OCI-LY7 (cell line): ENCODE results near the gene EIPR1. TPM values are rescaled to one million over a fixed set of nuclear protein-coding genes. Genes with fewer than 3 reads are reported as not detected.

Experiments used
- BruUV-seq: library from RNA; stranded (reverse); fragments of 400-500 nt; replicated peaks from 2 replicates; lab custom pipeline; 2021; lab: Mats Ljungman, UMichigan
- CTCF ChIA-PET: fragments of 300-600 bp; sonication (Branson Sonifier 250); formaldehyde crosslinking; loops from one replicate; lab custom pipeline; 2022; ENCODE audit warnings: antibody characterized with exemption; ENCODE audit not compliant: unreplicated experiment; lab: Charles Lee
- POLR2A ChIA-PET: fragments of 300-600 bp; sonication (Branson Sonifier 250); formaldehyde crosslinking; loops from one replicate; lab custom pipeline; 2022; ENCODE audit warnings: antibody characterized with exemption; lab: Charles Lee
- DNase-seq: peaks from one replicate; pipeline ENCODE4 v3.0.0-alpha.2; 2015; ENCODE audit warnings: low spot score
- H2AFZ ChIP-seq: fragments of 200-600 bp; sonication (generic), shearing (Covaris generic); 2 replicates; pipeline ENCODE4 v1.6.1; 2014; ENCODE audit warnings: mild to moderate bottlenecking, antibody characterized with exemption, low read length, moderate library complexity
- H3K27ac ChIP-seq: fragments of 200-600 bp; sonication (generic); 2 replicates; pipeline ENCODE4 v1.5.1; 2014; ENCODE audit warnings: mixed run types, low read depth, mild to moderate bottlenecking, moderate library complexity, low read length, inconsistent platforms; ENCODE audit not compliant: poor library complexity, severe bottlenecking
- H3K36me3 ChIP-seq: fragments of 200-600 bp; sonication (generic); 2 replicates; pipeline ENCODE4 v1.6.1; 2014; ENCODE audit warnings: mild to moderate bottlenecking, antibody characterized with exemption, low read length, moderate library complexity, mixed read lengths; ENCODE audit not compliant: insufficient read depth
- H3K4me1 ChIP-seq: fragments of 200-600 bp; sonication (generic); 2 replicates; pipeline ENCODE4 v1.5.1; 2014; ENCODE audit warnings: mild to moderate bottlenecking, low read length; ENCODE audit not compliant: insufficient read depth, poor library complexity, severe bottlenecking
- H3K4me2 ChIP-seq: fragments of 200-600 bp; sonication (generic); 2 replicates; pipeline ENCODE4 v1.6.1; 2014; ENCODE audit warnings: mild to moderate bottlenecking, low read length
- H3K4me3 ChIP-seq: fragments of 200-600 bp; sonication (generic); 2 replicates; pipeline ENCODE4 v1.5.1; 2014; ENCODE audit warnings: mild to moderate bottlenecking, low read depth, low read length; ENCODE audit not compliant: poor library complexity, severe bottlenecking
- H3K79me2 ChIP-seq: fragments of 200-600 bp; sonication (generic); 2 replicates; pipeline ENCODE4 v1.6.1; 2016; ENCODE audit warnings: low read depth, mild to moderate bottlenecking, low read length, moderate library complexity, mixed read lengths; ENCODE audit not compliant: insufficient read depth
- H3K9me2 ChIP-seq: fragments of 200-600 bp; sonication (generic); 2 replicates; pipeline ENCODE4 v1.6.1; 2016; ENCODE audit warnings: mild to moderate bottlenecking, low read length, mixed read lengths; ENCODE audit not compliant: insufficient read depth
- H3K9me3 ChIP-seq: fragments of 200-600 bp; sonication (generic); 2 replicates; pipeline ENCODE4 v1.6.1; 2014; ENCODE audit warnings: mild to moderate bottlenecking, mixed run types, low read length, mixed read lengths
- H4K20me1 ChIP-seq: fragments of 200-600 bp; sonication (generic); 2 replicates; pipeline ENCODE4 v1.6.1; 2014; ENCODE audit warnings: mild to moderate bottlenecking, antibody characterized with exemption, low read length, moderate library complexity, mixed read lengths; ENCODE audit not compliant: insufficient read depth
- EZH2phosphoT487 ChIP-seq: fragments of 200-600 bp; sonication (generic); IDR thresholded peaks from 2 replicates; pipeline ENCODE4 v1.6.1; 2018; ENCODE audit warnings: low read depth, borderline replicate concordance, mild to moderate bottlenecking, mixed run types, antibody characterized with exemption, low read length, moderate library complexity, mixed read lengths
- intact Hi-C: fragments of 100-400 bp; cut with micrococcal nuclease; formaldehyde crosslinking; loops from one replicate; pipeline ENCODE4 v1.10.0; 2022; ENCODE audit not compliant: unreplicated experiment
- total RNA-seq, 2 experiments: library from RNA; depleted of rRNA in 1 of 2; stranded (reverse); fragments of >200 nt in 1 of 2; shearing (Covaris generic) in 1 of 2; gene quantifications; 2 replicates each; pipeline ENCODE4 v1.2.3, GENCODE V29; 2014 to 2022
- TF ChIP-seq, protein P1 (sequence below): fragments of 200-600 bp; sonication (generic); conservative IDR thresholded peaks from 2 replicates; pipeline ENCODE4 v1.5.1; 2014; ENCODE audit warnings: mild to moderate bottlenecking, antibody characterized with exemption, low read length, moderate library complexity, mixed read lengths

The EIPR1 gene
- total RNA-seq, 2 experiments from 2014 or later = 60.5 to 61.7 TPM

DNA sequence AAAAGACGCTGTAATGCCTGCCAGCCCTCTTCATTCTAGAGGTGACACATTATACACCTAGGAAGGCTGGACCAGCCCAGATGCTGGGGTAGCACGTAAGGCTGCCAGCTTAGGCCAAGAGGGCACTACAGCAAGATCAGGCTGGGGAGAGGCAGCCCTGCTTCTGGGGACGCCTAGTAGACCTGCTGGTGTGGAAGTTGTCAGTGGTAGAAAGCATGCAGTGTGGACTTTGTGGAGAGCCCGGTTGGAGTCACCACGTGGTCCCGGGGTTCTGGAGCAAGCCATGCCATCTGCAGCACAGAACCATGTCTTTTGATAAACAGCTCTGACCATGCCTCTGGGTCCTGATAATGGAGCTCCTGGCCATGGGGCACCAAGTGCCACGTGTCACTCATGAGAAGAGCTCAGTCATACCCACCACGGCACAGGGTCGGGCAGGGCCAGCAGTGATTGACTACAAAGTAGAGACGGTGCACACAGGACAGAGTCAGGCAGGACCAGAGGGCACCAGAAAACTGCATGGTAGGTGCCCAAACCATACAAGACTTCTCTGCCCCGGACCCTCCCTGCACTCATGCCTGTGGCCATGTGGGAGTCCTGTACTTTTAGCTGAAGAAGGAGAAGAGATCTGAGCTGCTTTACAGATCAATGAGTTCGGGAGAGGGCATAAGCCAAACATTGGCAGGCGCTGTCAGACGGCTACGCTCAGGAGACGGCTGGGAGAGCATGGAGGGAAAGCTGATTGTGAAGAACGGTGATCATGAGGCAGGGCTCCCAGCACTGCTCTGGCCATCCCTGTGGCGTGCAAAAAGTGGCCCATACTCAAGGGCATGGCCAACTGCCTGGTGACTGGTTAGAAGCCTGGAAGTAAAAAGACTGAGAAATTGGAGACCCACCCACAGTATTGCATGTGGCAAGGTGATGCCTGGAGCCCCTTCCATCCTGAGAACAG, 114.9 kb downstream of the EIPR1 start:
- Histone ChIP-seq H3K27ac (no peak overlapping the region), H3K4me2 (no peak overlapping the region), H3K4me1 (no peaks in the 10 kb centered on the region), H3K79me2 (no peaks in the 10 kb centered on the region), H4K20me1 (no peaks in the 10 kb centered on the region), H3K36me3 (no peaks in the 10 kb centered on the region), H3K9me3 (no peaks in the 10 kb centered on the region), H3K9me2 (no peaks in the 10 kb centered on the region), H2AFZ (no peak overlapping the region), H3K4me3 (no peak overlapping the region)
- POLR2A ChIA-PET = interaction anchor here (0.9 kb wide), 1 partner anchor 9 kb away, joined by 3 read pairs; no protein-coding TSS in a partner anchor
- BruUV-seq = no TSS peak
- CTCF ChIA-PET = no interaction called here
- TF ChIP-seq, protein P1, sequence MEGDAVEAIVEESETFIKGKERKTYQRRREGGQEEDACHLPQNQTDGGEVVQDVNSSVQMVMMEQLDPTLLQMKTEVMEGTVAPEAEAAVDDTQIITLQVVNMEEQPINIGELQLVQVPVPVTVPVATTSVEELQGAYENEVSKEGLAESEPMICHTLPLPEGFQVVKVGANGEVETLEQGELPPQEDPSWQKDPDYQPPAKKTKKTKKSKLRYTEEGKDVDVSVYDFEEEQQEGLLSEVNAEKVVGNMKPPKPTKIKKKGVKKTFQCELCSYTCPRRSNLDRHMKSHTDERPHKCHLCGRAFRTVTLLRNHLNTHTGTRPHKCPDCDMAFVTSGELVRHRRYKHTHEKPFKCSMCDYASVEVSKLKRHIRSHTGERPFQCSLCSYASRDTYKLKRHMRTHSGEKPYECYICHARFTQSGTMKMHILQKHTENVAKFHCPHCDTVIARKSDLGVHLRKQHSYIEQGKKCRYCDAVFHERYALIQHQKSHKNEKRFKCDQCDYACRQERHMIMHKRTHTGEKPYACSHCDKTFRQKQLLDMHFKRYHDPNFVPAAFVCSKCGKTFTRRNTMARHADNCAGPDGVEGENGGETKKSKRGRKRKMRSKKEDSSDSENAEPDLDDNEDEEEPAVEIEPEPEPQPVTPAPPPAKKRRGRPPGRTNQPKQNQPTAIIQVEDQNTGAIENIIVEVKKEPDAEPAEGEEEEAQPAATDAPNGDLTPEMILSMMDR = no peak
- no peak for TF ChIP-seq EZH2phosphoT487
- no peak for DNase-seq
- intact Hi-C loops = no loop called here

DNA sequence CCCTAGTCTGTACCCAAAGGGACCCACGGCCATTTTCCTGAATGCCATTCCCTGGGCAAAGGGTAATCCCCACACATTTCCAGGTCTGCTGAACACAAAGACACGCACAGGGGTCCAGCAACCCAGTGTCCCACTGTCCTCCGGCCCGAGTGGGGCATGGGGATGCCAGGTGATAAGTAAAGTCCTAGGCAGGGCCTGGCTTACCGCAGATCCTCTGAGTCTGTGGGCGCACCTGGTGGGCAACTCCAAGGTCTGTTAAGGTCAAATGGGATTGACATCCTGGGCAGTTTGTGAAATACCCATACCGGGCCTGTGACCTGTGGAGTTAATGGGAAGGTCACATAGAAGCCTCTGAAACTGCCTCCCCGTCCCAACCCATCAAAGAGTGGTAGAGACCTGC, 116.1 kb downstream of the EIPR1 start:
- no TSS peak for BruUV-seq

More for the DNA sequence above, 116.1 kb downstream of the EIPR1 start:
- DNase-seq = no peak
- H3K27ac ChIP-seq = no peak overlapping the region
- H3K79me2 ChIP-seq = no peaks in the 10 kb centered on the region
- ChIA-PET CTCF (no interaction called here), POLR2A (interaction anchor here (0.6 to 0.9 kb wide), 2 partner anchors 10 to 839 kb away, joined by 3 read pairs; no protein-coding TSS in a partner anchor)
- H3K4me2 ChIP-seq = no peak overlapping the region
- no peaks in the 10 kb centered on the region for H3K9me3 ChIP-seq
- TF ChIP-seq EZH2phosphoT487 = no peak
- TF ChIP-seq, protein P1 = no peak
- H3K9me2 ChIP-seq = no peaks in the 10 kb centered on the region
- H4K20me1 ChIP-seq = no peaks in the 10 kb centered on the region
- intact Hi-C loops = no loop called here
- H2AFZ ChIP-seq = no peak overlapping the region
- H3K36me3 ChIP-seq = no peaks in the 10 kb centered on the region
- no peaks in the 10 kb centered on the region for H3K4me1 ChIP-seq
- H3K4me3 ChIP-seq = no peak overlapping the region
